GM19468 (cell line): ENCODE measurements around the gene ETFA.
A peak's percentile ranks its signal among the peaks of the same experiment; 100 is the strongest.

Experiments
- ATAC-seq: cut with Tn5 transposase; IDR thresholded peaks from one replicate; pipeline ENCODE4 v1.9.1; 2021; ENCODE audit warnings: mild to moderate bottlenecking, moderate library complexity, moderate number of reproducible peaks; ENCODE audit not compliant: unreplicated experiment; ENCODE audit errors: extremely low read depth

The ETFA gene

GRCh38 chr15:76311100-76311953 is at the start of gene ETFA:
ETFA (minus strand) TSS chr15:76311469; CDS start chr15:76311388, 81 bp downstream.
- ATAC-seq: peak; percentile 94

GRCh38 chr15:76360416-76360815 is 49.1 kb upstream of the ETFA start:
- no peak for ATAC-seq

- no peak for ATAC-seq
Measured at GRCh38 chr15:76359152-76359551, 47.9 kb upstream of the ETFA start.

- ATAC-seq: no peak
Measured at GRCh38 chr15:76358453-76358852, 47.2 kb upstream of the ETFA start.

GRCh38 chr15:76354823-76355440 is 43.7 kb upstream of the ETFA start:
- ATAC-seq: no peak

- ATAC-seq: no peak
Measured at GRCh38 chr15:76353903-76354302, 42.6 kb upstream of the ETFA start.

GRCh38 chr15:76353023-76353577 is 41.8 kb upstream of the ETFA start:
- no peak for ATAC-seq

- no peak for ATAC-seq
Measured at GRCh38 chr15:76349301-76350070, 38.2 kb upstream of the ETFA start.

GRCh38 chr15:76347482-76348055 is 36.3 kb upstream of the ETFA start:
- ATAC-seq: no peak

- ATAC-seq: no peak
Measured at GRCh38 chr15:76346669-76347481, 35.6 kb upstream of the ETFA start.

- no peak for ATAC-seq
Measured at GRCh38 chr15:76345880-76346668, 34.8 kb upstream of the ETFA start.

- ATAC-seq: no peak
Measured at GRCh38 chr15:76345583-76345879, 34.3 kb upstream of the ETFA start.

- no peak for ATAC-seq
Measured at GRCh38 chr15:76344893-76345582, 33.8 kb upstream of the ETFA start.

- ATAC-seq: no peak
Measured at GRCh38 chr15:76343313-76343996, 32.2 kb upstream of the ETFA start.

GRCh38 chr15:76342382-76343201 is 31.3 kb upstream of the ETFA start:
- ATAC-seq: no peak

- no peak for ATAC-seq
Measured at GRCh38 chr15:76342058-76342381, 30.8 kb upstream of the ETFA start.
